ENCODE data around the gene CLPX.

GRCh38 chr15:65223996-65224395, 38.9 kb upstream of the CLPX start:
- TF ChIP-seq CTCF (IDR thresholded peaks at IDR 0.05): no peak
- TF ChIP-seq EZH2 (IDR thresholded peaks at IDR 0.05; ENCODE audit: borderline replicate concordance, insufficient read depth, low read depth, low read length, poor library complexity, severe bottlenecking): no peak
